Measurements from ENCODE around the gene TSPAN18. TPM values are rescaled to one million over a fixed set of nuclear protein-coding genes. Genes with fewer than 3 reads are reported as not detected.
A peak's percentile ranks its signal among the peaks of the same experiment; 100 is the strongest.

Gene TSPAN18
- total RNA-seq, 1 donor from 2014 or later, result 717 TPM

- H3K4me1 Mint-ChIP-seq (ENCODE audit: unreplicated experiment), result peaks cover 84% of the 10 kb centered on the region
- H3K9me3 Mint-ChIP-seq (ENCODE audit: unreplicated experiment), result no peaks in the 10 kb centered on the region
- no peak for DNase-seq (ENCODE audit: low spot score)
- H3K27ac Mint-ChIP-seq (ENCODE audit: unreplicated experiment), result peak overlapping the region; percentile 45
- no peak for TF ChIP-seq CTCF (IDR thresholded peaks at IDR 0.05; ENCODE audit: unreplicated experiment)
- H3K36me3 Mint-ChIP-seq (ENCODE audit: low read depth, unreplicated experiment), result peaks cover 49% of the 10 kb centered on the region
- peak overlapping the region; percentile 50 for H3K4me3 Mint-ChIP-seq (ENCODE audit: unreplicated experiment)
- H3K27me3 Mint-ChIP-seq (ENCODE audit: unreplicated experiment), result peaks cover 26% of the 10 kb centered on the region
Measured at GRCh38 chr11:44831605-44832394, 105.0 kb downstream of the TSPAN18 start.

GRCh38 chr11:44832452-44832851, 105.7 kb downstream of the TSPAN18 start:
- peak overlapping the region; percentile 61 for H3K27ac Mint-ChIP-seq (ENCODE audit: unreplicated experiment)
- TF ChIP-seq CTCF (IDR thresholded peaks at IDR 0.05; ENCODE audit: unreplicated experiment), result no peak
- peaks cover 26% of the 10 kb centered on the region for H3K27me3 Mint-ChIP-seq (ENCODE audit: unreplicated experiment)
- DNase-seq (ENCODE audit: low spot score), result no peak
- H3K36me3 Mint-ChIP-seq (ENCODE audit: low read depth, unreplicated experiment), result peaks cover 51% of the 10 kb centered on the region
- H3K9me3 Mint-ChIP-seq (ENCODE audit: unreplicated experiment), result no peaks in the 10 kb centered on the region
- peaks cover 77% of the 10 kb centered on the region for H3K4me1 Mint-ChIP-seq (ENCODE audit: unreplicated experiment)
- H3K4me3 Mint-ChIP-seq (ENCODE audit: unreplicated experiment), result peak overlapping the region; percentile 50

GRCh38 chr11:44833221-44833876, 106.6 kb downstream of the TSPAN18 start:
- Mint-ChIP-seq H3K36me3 (ENCODE audit: low read depth, unreplicated experiment) (peaks cover 54% of the 10 kb centered on the region), H3K27me3 (ENCODE audit: unreplicated experiment) (peaks cover 28% of the 10 kb centered on the region), H3K27ac (ENCODE audit: unreplicated experiment) (peak overlapping the region; percentile 61), H3K4me1 (ENCODE audit: unreplicated experiment) (peaks cover 74% of the 10 kb centered on the region), H3K9me3 (ENCODE audit: unreplicated experiment) (no peaks in the 10 kb centered on the region), H3K4me3 (ENCODE audit: unreplicated experiment) (peak overlapping the region; percentile 34)
- no peak for TF ChIP-seq CTCF (IDR thresholded peaks at IDR 0.05; ENCODE audit: unreplicated experiment)
- DNase-seq (ENCODE audit: low spot score), result no peak

- DNase-seq (ENCODE audit: low spot score), result no peak
- Mint-ChIP-seq H3K4me1 (ENCODE audit: unreplicated experiment) (peaks cover 74% of the 10 kb centered on the region), H3K27ac (ENCODE audit: unreplicated experiment) (no peak overlapping the region), H3K27me3 (ENCODE audit: unreplicated experiment) (peaks cover 27% of the 10 kb centered on the region), H3K36me3 (ENCODE audit: low read depth, unreplicated experiment) (peaks cover 55% of the 10 kb centered on the region), H3K4me3 (ENCODE audit: unreplicated experiment) (no peak overlapping the region), H3K9me3 (ENCODE audit: unreplicated experiment) (no peaks in the 10 kb centered on the region)
- TF ChIP-seq CTCF (IDR thresholded peaks at IDR 0.05; ENCODE audit: unreplicated experiment), result no peak
Measured at GRCh38 chr11:44833877-44834452, 107.2 kb downstream of the TSPAN18 start.
